EH (cell line): ENCODE measurements around the gene FBXW7.
"Not testable (repeated sequence)": the region's sequence is repeated elsewhere in the genome, so short reads cannot be mapped to it uniquely, and the experiment has no call there.

Experiments used
- DNase-seq: peaks from one replicate; pipeline ENCODE4 v3.0.0-alpha.2; 2015; ENCODE audit warnings: low read depth

FBXW7 gene

GRCh38 chr4:152535903-152536544 is at the start of gene FBXW7:
Gene FBXW7 (minus strand): TSS chr4:152536092. CDS start chr4:152411803, 124,289 bp downstream.
- peak; percentile 99 for DNase-seq

- DNase-seq = no peak
These were observed 49.1 kb upstream of the FBXW7 start for GRCh38 chr4:152585023-152585441.

GRCh38 chr4:152581536-152582160 is 45.8 kb upstream of the FBXW7 start:
- no peak for DNase-seq

GRCh38 chr4:152579916-152580315 is 44.0 kb upstream of the FBXW7 start:
- no peak for DNase-seq

GRCh38 chr4:152579107-152579764 is 43.3 kb upstream of the FBXW7 start:
- DNase-seq = no peak

GRCh38 chr4:152578670-152579069 is 42.8 kb upstream of the FBXW7 start:
- DNase-seq = no peak

GRCh38 chr4:152577708-152578396 is 42.0 kb upstream of the FBXW7 start:
- peak; percentile 20 for DNase-seq

- no peak for DNase-seq
These were observed 39.6 kb upstream of the FBXW7 start for GRCh38 chr4:152575533-152575932.

GRCh38 chr4:152573861-152574260 is 38.0 kb upstream of the FBXW7 start:
- DNase-seq = no peak

GRCh38 chr4:152572417-152573086 is 36.7 kb upstream of the FBXW7 start:
- peak; percentile 12 for DNase-seq

GRCh38 chr4:152571770-152572169 is 35.9 kb upstream of the FBXW7 start:
- DNase-seq = no peak

- no peak for DNase-seq
These were observed 35.4 kb upstream of the FBXW7 start for GRCh38 chr4:152571296-152571695.

GRCh38 chr4:152565333-152565732 is 29.4 kb upstream of the FBXW7 start:
- DNase-seq = no peak

GRCh38 chr4:152564336-152564735 is 28.4 kb upstream of the FBXW7 start:
- no peak for DNase-seq

- no peak for DNase-seq
These were observed 27.3 kb upstream of the FBXW7 start for GRCh38 chr4:152563209-152563608.

GRCh38 chr4:152559641-152560040 is 23.7 kb upstream of the FBXW7 start:
- no peak for DNase-seq

- DNase-seq = no peak
These were observed 22.5 kb upstream of the FBXW7 start for GRCh38 chr4:152558396-152558795.

GRCh38 chr4:152556834-152557233 is 20.9 kb upstream of the FBXW7 start:
- no peak for DNase-seq

- DNase-seq = no peak
These were observed 20.4 kb upstream of the FBXW7 start for GRCh38 chr4:152556283-152556682.

- no peak for DNase-seq
These were observed 18.9 kb upstream of the FBXW7 start for GRCh38 chr4:152554742-152555141.

GRCh38 chr4:152550687-152551086 is 14.8 kb upstream of the FBXW7 start:
- not testable (repeated sequence) for DNase-seq

GRCh38 chr4:152545088-152545487 is 9.2 kb upstream of the FBXW7 start:
- no peak for DNase-seq
